Gastrocnemius medialis (tissue), 4 donors: ENCODE measurements around the gene FAM3C. TPM values are rescaled to one million over a fixed set of nuclear protein-coding genes. Genes with fewer than 3 reads are reported as not detected.
A peak's percentile ranks its signal among the peaks of the same experiment; 100 is the strongest.

ENCODE experiments used
- ATAC-seq, 2 donors: fragments of 150-250 bp; one replicate each; pipeline ENCODE4 v1.9.1; 2016
- DNase-seq, 2 donors: peaks; one replicate each; pipeline ENCODE4 v3.0.0-alpha.2; 2019
- H3K27ac ChIP-seq, 4 donors: fragments of 200-600 bp; sonication (generic); 1 replicate in 1 of 4; 2 replicates in 3 of 4; pipeline ENCODE4 v1.5.1; 2016 to 2018; ENCODE audit warnings: mild to moderate bottlenecking in 2 of 4, moderate library complexity in 1 of 4
- H3K27me3 ChIP-seq, 3 donors: fragments of 200-600 bp; sonication (generic) in 2 of 3; 1 replicate in 1 of 3; 2 replicates in 2 of 3; pipeline versions ENCODE4 v1.5.1 to v1.6.0; 2016 to 2019; ENCODE audit warnings: mild to moderate bottlenecking in 1 of 3, moderate library complexity in 1 of 3
- H3K36me3 ChIP-seq, 2 donors: fragments of 200-600 bp; sonication (generic) in 1 of 2; one replicate each; pipeline ENCODE4 v1.5.1; 2017 to 2018
- H3K4me1 ChIP-seq, 2 donors: fragments of 200-600 bp; sonication (generic) in 1 of 2; one replicate each; pipeline ENCODE4 v1.5.1; 2016 to 2017; ENCODE audit warnings: mild to moderate bottlenecking in 2 of 2
- H3K4me3 ChIP-seq, 4 donors: fragments of 200-600 bp; sonication (generic) in 3 of 4; 1 replicate in 1 of 4; 2 replicates in 3 of 4; pipeline ENCODE4 v1.5.1; 2016 to 2019; ENCODE audit warnings: mild to moderate bottlenecking in 2 of 4
- H3K9me3 ChIP-seq, 3 donors: fragments of 200-600 bp; sonication (generic) in 2 of 3; 1 replicate in 1 of 3; 2 replicates in 2 of 3; pipeline ENCODE4 v1.5.1; 2016 to 2019
- POLR2A ChIP-seq, 2 donors: fragments of 450-650 bp; IDR thresholded peaks; one replicate each; pipeline ENCODE4 v1.6.1; 2017; ENCODE audit warnings: antibody characterized with exemption in 2 of 2, mild to moderate bottlenecking in 2 of 2, moderate library complexity in 2 of 2
- in situ Hi-C, 4 donors: fragments of 200-750 bp; cut with MboI; loops; one replicate each; pipeline versions ENCODE4 v1.15.0 to v1.8.0; 2017; ENCODE audit warnings: low sequenced_read_pairs in 4 of 4
- intact Hi-C: fragments of 100-400 bp; cut with DNase I; formaldehyde crosslinking; loops from one replicate; pipeline ENCODE4 v1.15.1; 2023; ENCODE audit warnings: low total_unique reads
- total RNA-seq, 4 donors: library from RNA; depleted of rRNA; stranded (reverse); fragments of >200 nt; gene quantifications; one replicate each; pipeline versions ENCODE4 v1.1.0 to v1.2.3, GENCODE V29; 2016
- TF ChIP-seq, protein P1 (sequence below), 5 experiments: fragments of 450-650 bp in 3 of 5; fragments of 200-600 bp in 2 of 5; sonication (generic) in 2 of 5; IDR thresholded peaks in 4 of 5; conservative IDR thresholded peaks in 1 of 5; 1 replicate in 4 of 5; 2 replicates in 1 of 5; pipeline ENCODE4 v1.5.1; 2016 to 2019; ENCODE audit warnings: antibody characterized with exemption in 5 of 5, mild to moderate bottlenecking in 3 of 5, moderate library complexity in 3 of 5

Gene FAM3C
- total RNA-seq, 4 donors from 2014 or later: 9.7 to 17.5 (median 13.2) TPM

- Histone ChIP-seq H3K36me3 (no peaks in the 10 kb centered on the region), H3K4me1 (peaks cover 11 to 14% of the 10 kb centered on the region in 2 donors), H3K9me3 (no peaks in the 10 kb centered on the region), H3K27me3 (peaks cover 61 to 63% (median 62%) of the 10 kb centered on the region in 3 donors), H3K27ac (no peak overlapping the region), H3K4me3 (peak overlapping the region; percentile 44 to 62 (median 48))
- DNase-seq (no peak), ATAC-seq (no peak)
- intact Hi-C loops (no loop called here), in situ Hi-C loops (no loop called here)
- no peak for TF ChIP-seq POLR2A (IDR thresholded peaks at IDR 0.05)
- TF ChIP-seq, protein P1, sequence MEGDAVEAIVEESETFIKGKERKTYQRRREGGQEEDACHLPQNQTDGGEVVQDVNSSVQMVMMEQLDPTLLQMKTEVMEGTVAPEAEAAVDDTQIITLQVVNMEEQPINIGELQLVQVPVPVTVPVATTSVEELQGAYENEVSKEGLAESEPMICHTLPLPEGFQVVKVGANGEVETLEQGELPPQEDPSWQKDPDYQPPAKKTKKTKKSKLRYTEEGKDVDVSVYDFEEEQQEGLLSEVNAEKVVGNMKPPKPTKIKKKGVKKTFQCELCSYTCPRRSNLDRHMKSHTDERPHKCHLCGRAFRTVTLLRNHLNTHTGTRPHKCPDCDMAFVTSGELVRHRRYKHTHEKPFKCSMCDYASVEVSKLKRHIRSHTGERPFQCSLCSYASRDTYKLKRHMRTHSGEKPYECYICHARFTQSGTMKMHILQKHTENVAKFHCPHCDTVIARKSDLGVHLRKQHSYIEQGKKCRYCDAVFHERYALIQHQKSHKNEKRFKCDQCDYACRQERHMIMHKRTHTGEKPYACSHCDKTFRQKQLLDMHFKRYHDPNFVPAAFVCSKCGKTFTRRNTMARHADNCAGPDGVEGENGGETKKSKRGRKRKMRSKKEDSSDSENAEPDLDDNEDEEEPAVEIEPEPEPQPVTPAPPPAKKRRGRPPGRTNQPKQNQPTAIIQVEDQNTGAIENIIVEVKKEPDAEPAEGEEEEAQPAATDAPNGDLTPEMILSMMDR (IDR thresholded peaks at IDR 0.05 in 4 of 5, conservative IDR thresholded peaks at IDR 0.05 in 1 of 5): no peak
Observed at GRCh38 chr7:121330053-121330833, 65.9 kb downstream of the FAM3C start.

DNA sequence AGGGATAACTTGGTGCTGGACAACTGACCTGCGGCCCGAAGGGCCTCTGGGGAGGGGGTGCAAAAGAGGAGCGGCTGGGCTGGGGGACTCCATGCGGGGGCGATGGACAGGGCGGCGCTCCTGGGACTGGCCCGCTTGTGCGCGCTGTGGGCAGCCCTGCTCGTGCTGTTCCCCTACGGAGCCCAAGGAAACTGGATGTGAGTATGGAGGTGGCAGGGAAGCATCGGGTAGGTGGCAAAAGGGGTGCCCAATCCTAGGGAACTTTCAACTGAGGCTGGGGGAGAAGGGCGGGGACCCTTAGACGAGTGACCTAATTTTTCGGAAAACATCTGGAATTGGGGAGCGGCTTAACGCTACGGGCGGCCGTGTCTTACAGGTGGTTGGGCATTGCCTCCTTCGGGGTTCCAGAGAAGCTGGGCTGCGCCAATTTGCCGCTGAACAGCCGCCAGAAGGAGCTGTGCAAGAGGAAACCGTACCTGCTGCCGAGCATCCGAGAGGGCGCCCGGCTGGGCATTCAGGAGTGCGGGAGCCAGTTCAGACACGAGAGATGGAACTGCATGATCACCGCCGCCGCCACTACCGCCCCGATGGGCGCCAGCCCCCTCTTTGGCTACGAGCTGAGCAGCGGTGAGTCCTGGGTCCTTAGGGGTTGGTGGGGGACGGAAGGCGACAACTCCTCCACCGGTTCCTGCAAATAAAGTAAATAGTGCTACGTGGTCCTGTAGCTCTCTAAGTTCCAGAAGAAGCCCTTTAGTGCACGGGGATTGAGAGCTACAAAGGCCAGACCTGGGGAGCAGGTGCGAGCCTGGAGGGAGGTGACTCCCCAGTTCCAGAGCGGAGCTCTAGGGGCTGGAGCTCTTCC is 66.7 kb downstream of the FAM3C start:
- Histone ChIP-seq H3K4me1 (peaks cover 11 to 14% of the 10 kb centered on the region in 2 donors), H3K36me3 (no peaks in the 10 kb centered on the region), H3K27me3 (peaks cover 53 to 63% (median 62%) of the 10 kb centered on the region in 3 donors), H3K27ac (no peak overlapping the region), H3K9me3 (no peaks in the 10 kb centered on the region), H3K4me3 (peak overlapping the region; percentile 44 to 62 (median 48))
- intact Hi-C loops (no loop called here), in situ Hi-C loops (no loop called here)
- no peak for TF ChIP-seq POLR2A (IDR thresholded peaks at IDR 0.05)
- TF ChIP-seq, protein P1 (IDR thresholded peaks at IDR 0.05 in 4 of 5, conservative IDR thresholded peaks at IDR 0.05 in 1 of 5): no peak
- no peak for DNase-seq
- ATAC-seq: no peak

DNA sequence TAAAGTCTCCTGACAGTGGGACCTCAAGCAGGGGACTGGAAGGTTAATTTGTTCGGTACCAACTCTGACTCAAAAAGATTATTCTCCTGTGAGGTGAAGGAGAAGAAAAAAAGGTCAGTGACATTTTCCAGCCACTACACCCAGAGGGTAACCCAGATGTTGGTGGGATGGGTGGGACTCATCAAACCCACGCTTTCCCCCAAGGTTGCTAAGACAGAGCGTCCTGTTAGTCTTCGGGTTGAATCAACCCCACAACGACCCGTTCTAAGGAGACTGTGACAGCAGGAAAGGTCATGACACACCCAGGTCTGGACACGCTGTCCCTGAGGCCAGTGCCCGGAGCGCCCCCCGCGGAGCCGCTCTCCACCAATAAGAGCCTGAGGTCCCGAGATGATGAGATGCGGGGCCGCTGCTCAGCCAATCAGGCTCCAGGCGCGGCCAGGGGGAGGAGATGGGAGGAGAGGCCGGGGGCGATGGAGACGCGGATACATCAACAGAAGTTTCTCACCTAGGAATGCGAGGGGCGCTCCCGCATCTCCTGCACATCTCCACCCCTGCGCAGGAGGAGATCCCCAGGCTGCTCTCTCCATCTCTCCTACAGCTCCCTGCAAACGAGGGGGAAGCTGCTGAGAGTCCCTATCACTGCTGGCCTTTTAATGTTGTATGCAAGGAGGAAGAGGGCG is 67.5 kb downstream of the FAM3C start, which contains the start of gene WNT16:
WNT16 (plus strand) TSS at position 493 of the 683 bp plus-strand sequence. CDS start 293 bp downstream, outside the sequence.
- peak within 1 kb of the TSS; percentile 44 to 62 (median 48) for H3K4me3 ChIP-seq
- peaks cover 46 to 58% (median 57%) of the 10 kb centered on the region in 3 donors for H3K27me3 ChIP-seq
- no peak for DNase-seq

DNA sequence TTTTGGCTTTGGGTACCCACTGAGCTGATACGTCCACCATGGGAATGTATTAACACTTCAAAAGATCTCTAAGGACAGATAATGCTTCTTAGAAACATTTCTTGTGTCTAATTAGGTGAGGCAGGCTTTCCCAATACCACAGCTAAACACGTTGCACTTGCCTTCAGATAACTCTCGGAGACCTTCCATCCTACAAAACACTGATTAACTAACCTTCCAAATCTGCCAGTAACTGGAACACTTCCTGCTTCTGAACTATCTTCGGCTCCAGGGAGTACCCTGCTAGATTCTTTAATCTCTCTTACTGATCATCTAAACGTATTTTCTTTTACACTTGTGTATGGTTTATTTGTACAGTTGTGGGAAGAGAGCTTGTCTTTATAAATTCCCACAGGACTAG is 68.4 kb downstream of the FAM3C start:
- Histone ChIP-seq H3K27me3 (peaks cover 41 to 50% (median 48%) of the 10 kb centered on the region in 3 donors), H3K27ac (no peak overlapping the region), H3K4me1 (peaks cover 11 to 14% of the 10 kb centered on the region in 2 donors), H3K9me3 (no peaks in the 10 kb centered on the region), H3K4me3 (no peak overlapping the region), H3K36me3 (no peaks in the 10 kb centered on the region)
- ATAC-seq (no peak), DNase-seq (no peak)
- intact Hi-C loops (no loop called here), in situ Hi-C loops (no loop called here)
- TF ChIP-seq POLR2A (IDR thresholded peaks at IDR 0.05): no peak
- TF ChIP-seq, protein P1 (IDR thresholded peaks at IDR 0.05 in 4 of 5, conservative IDR thresholded peaks at IDR 0.05 in 1 of 5): no peak

More for the DNA sequence above, 67.5 kb downstream of the FAM3C start, which contains the start of gene WNT16:
- Histone ChIP-seq H3K9me3 (no peaks in the 10 kb centered on the region), H3K4me1 (peaks cover 11 to 14% of the 10 kb centered on the region in 2 donors), H3K27ac (no peak within 1 kb of the TSS), H3K36me3 (no peaks in the 10 kb centered on the region)
- in situ Hi-C loops (no loop called here), intact Hi-C loops (no loop called here)
- TF ChIP-seq, protein P1 (IDR thresholded peaks at IDR 0.05 in 4 of 5, conservative IDR thresholded peaks at IDR 0.05 in 1 of 5): no peak
- TF ChIP-seq POLR2A (IDR thresholded peaks at IDR 0.05): no peak
- peak in 1 of 2 donors; percentile 18 for ATAC-seq
